Prostate gland (tissue), 2 donors: ENCODE data around the gene SRMS.

Experiments used
- CTCF ChIP-seq, 4 experiments: fragments of 200-600 bp in 2 of 4; fragments of 450-650 bp in 2 of 4; sonication (generic) in 2 of 4; IDR thresholded peaks; 1 replicate in 3 of 4; 2 replicates in 1 of 4; pipeline ENCODE4 v1.5.1; 2016 to 2019; ENCODE audit warnings: antibody characterized with exemption in 4 of 4, mild to moderate bottlenecking in 2 of 4, moderate library complexity in 2 of 4
- POLR2A ChIP-seq: fragments of 450-650 bp; IDR thresholded peaks from one replicate; pipeline ENCODE4 v1.6.1; 2016; ENCODE audit warnings: antibody characterized with exemption, mild to moderate bottlenecking
- POLR2AphosphoS5 ChIP-seq: sonication (generic); formaldehyde crosslinking; IDR thresholded peaks from one replicate; pipeline ENCODE4 v1.6.1; 2017; ENCODE audit warnings: antibody characterized with exemption

GRCh38 chr20:63496596-63497120 lies 50.9 kb downstream of the SRMS start:
- TF ChIP-seq POLR2A = no peak
- no peak for TF ChIP-seq CTCF (IDR thresholded peaks at IDR 0.05)
- TF ChIP-seq POLR2AphosphoS5 = no peak
